ENCODE measurements around the gene HAGHL.

GRCh38 chr16:764184-764750, 37.4 kb downstream of the HAGHL start:
- TF ChIP-seq CTCF (IDR thresholded peaks at IDR 0.05; ENCODE audit: borderline replicate concordance, extremely low read depth, low read length, poor library complexity, severe bottlenecking) (no peak), EZH2 (IDR thresholded peaks at IDR 0.05; ENCODE audit: borderline replicate concordance, low read depth, low read length, severe bottlenecking) (no peak)
